Stimulated activated CD8-positive, alpha-beta memory T cell treated with anti-CD3 and anti-CD28 coated beads, Interleukin-15, amount 100 ng/mL, for 1 hour (primary cell): ENCODE data around the gene NDUFAB1.
A peak's percentile ranks its signal among the peaks of the same experiment; 100 is the strongest.
"Not testable (repeated sequence)": the region's sequence is repeated elsewhere in the genome, so short reads cannot be mapped to it uniquely, and the experiment has no call there.

Source experiments
- DNase-seq: peaks from one replicate; pipeline ENCODE4 v3.0.0-alpha.2; 2020; ENCODE audit warnings: low read depth

The NDUFAB1 gene

GRCh38 chr16:23584186-23585076 is 11.7 kb downstream of the NDUFAB1 start:
- DNase-seq = no peak

GRCh38 chr16:23583271-23583670 is 12.8 kb downstream of the NDUFAB1 start:
- DNase-seq = not testable (repeated sequence)

- no peak for DNase-seq
Measured at GRCh38 chr16:23581764-23582163, 14.4 kb downstream of the NDUFAB1 start.

GRCh38 chr16:23580391-23580790 is 15.7 kb downstream of the NDUFAB1 start:
- no peak for DNase-seq

GRCh38 chr16:23579371-23579770 is 16.7 kb downstream of the NDUFAB1 start:
- DNase-seq = no peak

- DNase-seq = no peak
Measured at GRCh38 chr16:23578101-23578830, 17.9 kb downstream of the NDUFAB1 start.

GRCh38 chr16:23577493-23577892 is 18.6 kb downstream of the NDUFAB1 start:
- DNase-seq = no peak

- no peak for DNase-seq
Measured at GRCh38 chr16:23575834-23576233, 20.3 kb downstream of the NDUFAB1 start.

- DNase-seq = no peak
Measured at GRCh38 chr16:23573817-23574216, 22.3 kb downstream of the NDUFAB1 start.

- DNase-seq = no peak
Measured at GRCh38 chr16:23572394-23572793, 23.7 kb downstream of the NDUFAB1 start.

- no peak for DNase-seq
Measured at GRCh38 chr16:23571895-23572294, 24.2 kb downstream of the NDUFAB1 start.

- DNase-seq = no peak
Measured at GRCh38 chr16:23570992-23571632, 25.0 kb downstream of the NDUFAB1 start.

- no peak for DNase-seq
Measured at GRCh38 chr16:23567602-23568001, 28.5 kb downstream of the NDUFAB1 start.

GRCh38 chr16:23566724-23567123 is 29.4 kb downstream of the NDUFAB1 start:
- DNase-seq = no peak

- no peak for DNase-seq
Measured at GRCh38 chr16:23564575-23565363, 31.3 kb downstream of the NDUFAB1 start.

GRCh38 chr16:23563186-23563585 is 32.9 kb downstream of the NDUFAB1 start:
- no peak for DNase-seq

- DNase-seq = no peak
Measured at GRCh38 chr16:23562505-23562904, 33.6 kb downstream of the NDUFAB1 start.

- DNase-seq = no peak
Measured at GRCh38 chr16:23561586-23561985, 34.5 kb downstream of the NDUFAB1 start.

GRCh38 chr16:23557779-23558702 is 38.1 kb downstream of the NDUFAB1 start:
- peak; percentile 1 for DNase-seq

- peak; percentile 89 for DNase-seq
Measured at GRCh38 chr16:23556881-23557778, 39.0 kb downstream of the NDUFAB1 start, which contains the start of the genes EARS2 and UBFD1. TSS of gene EARS2 (minus strand) at chr16:23557350. CDS start at chr16:23557343, 7 bp downstream. TSS of gene UBFD1 (plus strand) at chr16:23557727. CDS start at chr16:23557743, 16 bp downstream.
